NCI-H460 (cell line): ENCODE measurements around the gene CLIP1. TPM values are rescaled to one million over a fixed set of nuclear protein-coding genes. Genes with fewer than 3 reads are reported as not detected.
"Not testable (repeated sequence)": the region's sequence is repeated elsewhere in the genome, so short reads cannot be mapped to it uniquely, and the experiment has no call there.

Source experiments
- DNase-seq: peaks from one replicate; pipeline ENCODE4 v3.0.0-alpha.2; 2016; ENCODE audit warnings: low read depth; ENCODE audit errors: extremely low read depth
- total RNA-seq: library from RNA; depleted of rRNA; stranded (reverse); fragments of >200 nt; shearing (Covaris generic); gene quantifications from 2 replicates; pipeline ENCODE4 v1.2.3, GENCODE V29; 2014

The CLIP1 gene
- total RNA-seq, 1 experiment from 2014 or later, result 120 TPM

- peak; percentile 14 for DNase-seq
These were observed 15.2 kb upstream of the CLIP1 start for GRCh38 chr12:122437656-122438121.

GRCh38 chr12:122435186-122435585 lies 12.7 kb upstream of the CLIP1 start:
- DNase-seq, result no peak

GRCh38 chr12:122429043-122429442 lies 6.6 kb upstream of the CLIP1 start:
- DNase-seq, result not testable (repeated sequence)

GRCh38 chr12:122427403-122427802 lies 4.9 kb upstream of the CLIP1 start:
- DNase-seq, result no peak

GRCh38 chr12:122423258-122424165 lies 1.0 kb upstream of the CLIP1 start:
- DNase-seq, result peak; percentile 39

- peak; percentile 68 for DNase-seq
These were observed 325 bp upstream of the CLIP1 start for GRCh38 chr12:122422730-122423257.

- peak; percentile 23 for DNase-seq
These were observed 1.2 kb downstream of the CLIP1 start for GRCh38 chr12:122421187-122421820.

GRCh38 chr12:122420471-122421162 lies 1.9 kb downstream of the CLIP1 start:
- no peak for DNase-seq

- DNase-seq, result not testable (repeated sequence)
These were observed 3.4 kb downstream of the CLIP1 start for GRCh38 chr12:122419094-122419493.

GRCh38 chr12:122415665-122416064 lies 6.8 kb downstream of the CLIP1 start:
- not testable (repeated sequence) for DNase-seq

GRCh38 chr12:122413516-122414404 lies 8.7 kb downstream of the CLIP1 start:
- DNase-seq, result no peak

GRCh38 chr12:122412851-122413433 lies 9.5 kb downstream of the CLIP1 start:
- no peak for DNase-seq

- DNase-seq, result no peak
These were observed 10.9 kb downstream of the CLIP1 start for GRCh38 chr12:122411537-122411936.

- no peak for DNase-seq
These were observed 15.3 kb downstream of the CLIP1 start for GRCh38 chr12:122407208-122407607.

GRCh38 chr12:122406701-122407164 lies 15.7 kb downstream of the CLIP1 start:
- peak; percentile 91 for DNase-seq

GRCh38 chr12:122403831-122404230 lies 18.6 kb downstream of the CLIP1 start:
- no peak for DNase-seq

- no peak for DNase-seq
These were observed 19.2 kb downstream of the CLIP1 start for GRCh38 chr12:122403115-122403770.

GRCh38 chr12:122402264-122402663 lies 20.2 kb downstream of the CLIP1 start:
- no peak for DNase-seq
